ENCODE data around the gene TTC39A. TPM values are rescaled to one million over a fixed set of nuclear protein-coding genes. Genes with fewer than 3 reads are reported as not detected.

TTC39A gene
- total RNA-seq, 1 experiment from 2014 or later, result 36.3 TPM

Other genes starting within 250 kb of the TTC39A start
- not detected in 2 replicates for gene C1orf185, start 228.3 kb downstream of the TTC39A start, total RNA-seq (2014; rRNA removed; shearing (Covaris generic))
- 40.2 and 55.8 TPM in 2 replicates for gene RNF11, start 94.3 kb downstream of the TTC39A start, total RNA-seq (2014; rRNA removed; shearing (Covaris generic))
- gene EPS15, start 188.7 kb upstream of the TTC39A start, total RNA-seq (2014; rRNA removed; shearing (Covaris generic)), result 7.6 and 9.4 TPM in 2 replicates